ENCODE results near the gene HOXA3. TPM values are rescaled to one million over a fixed set of nuclear protein-coding genes. Genes with fewer than 3 reads are reported as not detected.

Gene HOXA3
- total and polyA plus RNA-seq, 2 of the 8 experiments (the other 6 are each of a cell fraction or from before 2014, with no cell fraction given): not detected

DNA sequence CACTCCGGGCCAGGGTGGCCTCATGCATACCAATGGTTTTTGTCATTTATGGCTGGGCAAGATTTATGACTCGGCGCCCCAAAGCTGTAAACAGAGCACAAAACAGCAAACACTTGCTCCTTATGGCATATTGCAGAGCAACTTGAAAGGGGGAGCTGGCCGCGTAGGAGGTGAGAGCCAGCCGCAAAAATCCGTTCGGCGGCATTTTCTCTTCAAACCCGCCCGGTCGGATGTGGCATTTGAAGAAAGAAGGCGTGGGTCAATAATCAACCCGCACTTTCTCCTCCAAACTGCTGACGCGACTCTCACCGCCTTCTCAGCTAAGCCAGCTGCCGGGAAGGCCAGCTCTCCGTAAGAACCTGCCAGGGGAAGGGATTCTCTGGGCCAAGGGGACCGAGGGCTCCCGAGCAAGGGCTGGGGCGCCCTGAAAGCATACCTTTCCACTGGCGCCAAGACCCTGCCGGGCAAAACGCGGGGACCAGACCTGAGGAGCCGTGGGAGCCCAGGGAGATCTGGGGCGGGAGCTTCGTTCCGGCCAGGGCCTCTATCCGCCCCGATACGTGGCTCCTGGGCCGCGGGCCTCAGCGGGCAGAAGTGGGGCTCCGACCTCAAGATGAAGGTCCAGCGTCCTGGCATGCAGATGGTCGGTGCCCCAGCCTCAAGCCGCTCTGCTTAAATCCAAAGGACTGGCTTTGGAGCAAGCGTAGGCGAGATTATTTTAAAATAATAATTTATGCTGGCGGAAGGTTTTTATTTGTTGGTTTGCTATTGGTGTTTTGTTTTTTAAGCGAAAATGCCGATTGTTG lies 37.0 kb downstream of the HOXA3 start (continued):
- TF ChIP-seq, protein P1, sequence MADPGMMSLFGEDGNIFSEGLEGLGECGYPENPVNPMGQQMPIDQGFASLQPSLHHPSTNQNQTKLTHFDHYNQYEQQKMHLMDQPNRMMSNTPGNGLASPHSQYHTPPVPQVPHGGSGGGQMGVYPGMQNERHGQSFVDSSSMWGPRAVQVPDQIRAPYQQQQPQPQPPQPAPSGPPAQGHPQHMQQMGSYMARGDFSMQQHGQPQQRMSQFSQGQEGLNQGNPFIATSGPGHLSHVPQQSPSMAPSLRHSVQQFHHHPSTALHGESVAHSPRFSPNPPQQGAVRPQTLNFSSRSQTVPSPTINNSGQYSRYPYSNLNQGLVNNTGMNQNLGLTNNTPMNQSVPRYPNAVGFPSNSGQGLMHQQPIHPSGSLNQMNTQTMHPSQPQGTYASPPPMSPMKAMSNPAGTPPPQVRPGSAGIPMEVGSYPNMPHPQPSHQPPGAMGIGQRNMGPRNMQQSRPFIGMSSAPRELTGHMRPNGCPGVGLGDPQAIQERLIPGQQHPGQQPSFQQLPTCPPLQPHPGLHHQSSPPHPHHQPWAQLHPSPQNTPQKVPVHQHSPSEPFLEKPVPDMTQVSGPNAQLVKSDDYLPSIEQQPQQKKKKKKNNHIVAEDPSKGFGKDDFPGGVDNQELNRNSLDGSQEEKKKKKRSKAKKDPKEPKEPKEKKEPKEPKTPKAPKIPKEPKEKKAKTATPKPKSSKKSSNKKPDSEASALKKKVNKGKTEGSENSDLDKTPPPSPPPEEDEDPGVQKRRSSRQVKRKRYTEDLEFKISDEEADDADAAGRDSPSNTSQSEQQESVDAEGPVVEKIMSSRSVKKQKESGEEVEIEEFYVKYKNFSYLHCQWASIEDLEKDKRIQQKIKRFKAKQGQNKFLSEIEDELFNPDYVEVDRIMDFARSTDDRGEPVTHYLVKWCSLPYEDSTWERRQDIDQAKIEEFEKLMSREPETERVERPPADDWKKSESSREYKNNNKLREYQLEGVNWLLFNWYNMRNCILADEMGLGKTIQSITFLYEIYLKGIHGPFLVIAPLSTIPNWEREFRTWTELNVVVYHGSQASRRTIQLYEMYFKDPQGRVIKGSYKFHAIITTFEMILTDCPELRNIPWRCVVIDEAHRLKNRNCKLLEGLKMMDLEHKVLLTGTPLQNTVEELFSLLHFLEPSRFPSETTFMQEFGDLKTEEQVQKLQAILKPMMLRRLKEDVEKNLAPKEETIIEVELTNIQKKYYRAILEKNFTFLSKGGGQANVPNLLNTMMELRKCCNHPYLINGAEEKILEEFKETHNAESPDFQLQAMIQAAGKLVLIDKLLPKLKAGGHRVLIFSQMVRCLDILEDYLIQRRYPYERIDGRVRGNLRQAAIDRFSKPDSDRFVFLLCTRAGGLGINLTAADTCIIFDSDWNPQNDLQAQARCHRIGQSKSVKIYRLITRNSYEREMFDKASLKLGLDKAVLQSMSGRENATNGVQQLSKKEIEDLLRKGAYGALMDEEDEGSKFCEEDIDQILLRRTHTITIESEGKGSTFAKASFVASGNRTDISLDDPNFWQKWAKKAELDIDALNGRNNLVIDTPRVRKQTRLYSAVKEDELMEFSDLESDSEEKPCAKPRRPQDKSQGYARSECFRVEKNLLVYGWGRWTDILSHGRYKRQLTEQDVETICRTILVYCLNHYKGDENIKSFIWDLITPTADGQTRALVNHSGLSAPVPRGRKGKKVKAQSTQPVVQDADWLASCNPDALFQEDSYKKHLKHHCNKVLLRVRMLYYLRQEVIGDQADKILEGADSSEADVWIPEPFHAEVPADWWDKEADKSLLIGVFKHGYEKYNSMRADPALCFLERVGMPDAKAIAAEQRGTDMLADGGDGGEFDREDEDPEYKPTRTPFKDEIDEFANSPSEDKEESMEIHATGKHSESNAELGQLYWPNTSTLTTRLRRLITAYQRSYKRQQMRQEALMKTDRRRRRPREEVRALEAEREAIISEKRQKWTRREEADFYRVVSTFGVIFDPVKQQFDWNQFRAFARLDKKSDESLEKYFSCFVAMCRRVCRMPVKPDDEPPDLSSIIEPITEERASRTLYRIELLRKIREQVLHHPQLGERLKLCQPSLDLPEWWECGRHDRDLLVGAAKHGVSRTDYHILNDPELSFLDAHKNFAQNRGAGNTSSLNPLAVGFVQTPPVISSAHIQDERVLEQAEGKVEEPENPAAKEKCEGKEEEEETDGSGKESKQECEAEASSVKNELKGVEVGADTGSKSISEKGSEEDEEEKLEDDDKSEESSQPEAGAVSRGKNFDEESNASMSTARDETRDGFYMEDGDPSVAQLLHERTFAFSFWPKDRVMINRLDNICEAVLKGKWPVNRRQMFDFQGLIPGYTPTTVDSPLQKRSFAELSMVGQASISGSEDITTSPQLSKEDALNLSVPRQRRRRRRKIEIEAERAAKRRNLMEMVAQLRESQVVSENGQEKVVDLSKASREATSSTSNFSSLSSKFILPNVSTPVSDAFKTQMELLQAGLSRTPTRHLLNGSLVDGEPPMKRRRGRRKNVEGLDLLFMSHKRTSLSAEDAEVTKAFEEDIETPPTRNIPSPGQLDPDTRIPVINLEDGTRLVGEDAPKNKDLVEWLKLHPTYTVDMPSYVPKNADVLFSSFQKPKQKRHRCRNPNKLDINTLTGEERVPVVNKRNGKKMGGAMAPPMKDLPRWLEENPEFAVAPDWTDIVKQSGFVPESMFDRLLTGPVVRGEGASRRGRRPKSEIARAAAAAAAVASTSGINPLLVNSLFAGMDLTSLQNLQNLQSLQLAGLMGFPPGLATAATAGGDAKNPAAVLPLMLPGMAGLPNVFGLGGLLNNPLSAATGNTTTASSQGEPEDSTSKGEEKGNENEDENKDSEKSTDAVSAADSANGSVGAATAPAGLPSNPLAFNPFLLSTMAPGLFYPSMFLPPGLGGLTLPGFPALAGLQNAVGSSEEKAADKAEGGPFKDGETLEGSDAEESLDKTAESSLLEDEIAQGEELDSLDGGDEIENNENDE (IDR thresholded peaks at IDR 0.05; ENCODE audit: insufficient replicate concordance, low read length): no peak
- TF ChIP-seq CHD1 (IDR thresholded peaks at IDR 0.05; ENCODE audit: low read depth, low read length) (no peak), POLR2A (IDR thresholded peaks at IDR 0.05; ENCODE audit: control extremely low read depth in 1 of 2, low read depth in 2 of 2, low read length in 2 of 2) (no peak), MAFK (IDR thresholded peaks at IDR 0.05; ENCODE audit: low read depth, low read length) (no peak), RAD21 (IDR thresholded peaks at IDR 0.05 in 1 of 2, conservative IDR thresholded peaks at IDR 0.05 in 1 of 2; ENCODE audit: low read depth in 2 of 2, low read length in 2 of 2) (no peak), CREB1 (IDR thresholded peaks at IDR 0.05) (no peak), HDAC6 (IDR thresholded peaks at IDR 0.05; ENCODE audit: low read depth, low read length) (no peak), TEAD4 (IDR thresholded peaks at IDR 0.05; ENCODE audit: low read depth, low read length) (no peak), SIRT6 (IDR thresholded peaks at IDR 0.05; ENCODE audit: low read length) (no peak), PHF8 (conservative IDR thresholded peaks at IDR 0.05; ENCODE audit: low read depth, low read length) (no peak; the same call in 1 of the 2 replicates), NANOG (IDR thresholded peaks at IDR 0.05; ENCODE audit: insufficient read depth, low read depth, low read length, poor library complexity, severe bottlenecking) (no peak)
